Esophagus muscularis mucosa (tissue), 3 donors: ENCODE results near the gene HNRNPLL.

Source experiments
- CTCF ChIP-seq, 3 experiments: fragments of 200-600 bp in 2 of 3; fragments of 450-650 bp in 1 of 3; sonication (generic) in 2 of 3; IDR thresholded peaks; one replicate each; pipeline ENCODE4 v1.5.1; 2017 to 2019; ENCODE audit warnings: antibody characterized with exemption in 3 of 3, mild to moderate bottlenecking in 2 of 3, moderate library complexity in 1 of 3
- POLR2AphosphoS5 ChIP-seq, 2 donors: sonication (generic); formaldehyde crosslinking; IDR thresholded peaks; one replicate each; pipeline ENCODE4 v1.6.1; 2017; ENCODE audit warnings: antibody characterized with exemption in 2 of 2

- no peak for TF ChIP-seq CTCF (IDR thresholded peaks at IDR 0.05)
- no peak for TF ChIP-seq POLR2AphosphoS5 (IDR thresholded peaks at IDR 0.05)
Observed at GRCh38 chr2:38601463-38602135, 1.1 kb downstream of the HNRNPLL start.
